K562 (cell line): Measurements from ENCODE around the gene F2RL1. TPM values are rescaled to one million over a fixed set of nuclear protein-coding genes. Genes with fewer than 3 reads are reported as not detected.
A peak's percentile ranks its signal among the peaks of the same experiment; 100 is the strongest.

Experiments
- ATF3 ChIP-seq, 2 experiments: fragments of 450-650 bp in 1 of 2; sonication (generic) in 1 of 2; formaldehyde crosslinking in 1 of 2; IDR thresholded peaks in 1 of 2; conservative IDR thresholded peaks in 1 of 2; 2 replicates each; pipeline versions ENCODE4 v1.6.1 to v1.8.1; 2016 to 2023; ENCODE audit warnings: mild to moderate bottlenecking in 2 of 2, moderate library complexity in 2 of 2, inconsistent platforms in 1 of 2, missing genetic modification reagents in 1 of 2
- E2F1 ChIP-seq: sonication (generic); formaldehyde crosslinking; IDR thresholded peaks from 2 replicates; pipeline ENCODE4 v1.8.1; 2023; ENCODE audit warnings: mild to moderate bottlenecking, missing genetic modification reagents, moderate library complexity
- KLF10 ChIP-seq: fragments of 250-450 bp; sonication (Bioruptor Pico); IDR thresholded peaks from 2 replicates; pipeline ENCODE4 v1.6.1; 2021; ENCODE audit warnings: matching md5 sums
- NFE2 ChIP-seq: IDR thresholded peaks from 2 replicates; pipeline ENCODE4 v1.6.1; 2014; ENCODE audit warnings: antibody characterized with exemption, low read depth
- NFYB ChIP-seq: IDR thresholded peaks from 2 replicates; pipeline ENCODE4 v1.6.1; 2011; ENCODE audit warnings: mild to moderate bottlenecking, moderate library complexity; ENCODE audit not compliant: insufficient read length; ENCODE audit errors: extremely low read depth
- PHF21A ChIP-seq: fragments of 450-650 bp; IDR thresholded peaks from 2 replicates; pipeline ENCODE4 v1.6.1; 2017; ENCODE audit warnings: low read depth, borderline replicate concordance
- PHF8 ChIP-seq: fragments of 200-600 bp; sonication (generic); IDR thresholded peaks from 2 replicates; pipeline ENCODE4 v1.6.1; 2012; ENCODE audit warnings: mixed run types, mild to moderate bottlenecking, inconsistent platforms, low read length, moderate library complexity, borderline replicate concordance
- RBM25 ChIP-seq: fragments of 200-400 bp; formaldehyde crosslinking; IDR thresholded peaks from 2 replicates; pipeline ENCODE4 v1.6.1; 2018; ENCODE audit warnings: low read length, low read depth, moderate library complexity; ENCODE audit not compliant: severe bottlenecking
- SPI1 ChIP-seq: IDR thresholded peaks from 2 replicates; pipeline ENCODE4 v1.6.1; 2011; ENCODE audit warnings: low read depth, low read length, control low read depth, borderline replicate concordance
- SRSF1 ChIP-seq: fragments of 200-400 bp; formaldehyde crosslinking; IDR thresholded peaks from 2 replicates; pipeline ENCODE4 v1.6.1; 2017; ENCODE audit warnings: mild to moderate bottlenecking, low read depth, low read length, moderate library complexity
- ZBTB1 ChIP-seq: sonication (generic); formaldehyde crosslinking; IDR thresholded peaks from 2 replicates; pipeline ENCODE4 v1.8.1; 2023; ENCODE audit warnings: missing genetic modification reagents, low read depth, mild to moderate bottlenecking, borderline replicate concordance
- ZBTB40 ChIP-seq, 2 experiments: fragments of 450-650 bp in 1 of 2; sonication (generic) in 1 of 2; formaldehyde crosslinking in 1 of 2; IDR thresholded peaks; 2 replicates each; pipeline versions ENCODE4 v1.7.1 to v1.9.0; 2016 to 2022; ENCODE audit warnings: inconsistent platforms in 1 of 2, mild to moderate bottlenecking in 1 of 2, missing genetic modification reagents in 1 of 2
- ZNF408 ChIP-seq: fragments of 250-450 bp; sonication (Bioruptor Pico); IDR thresholded peaks from 2 replicates; pipeline ENCODE4 v1.4.0; 2020; ENCODE audit warnings: low read depth, mild to moderate bottlenecking, moderate library complexity
- ZNF668 ChIP-seq: fragments of 250-450 bp; sonication (Bioruptor Pico); IDR thresholded peaks from 2 replicates; pipeline ENCODE4 v1.8.0; 2022; ENCODE audit warnings: mild to moderate bottlenecking, inconsistent platforms
- ZNF76 ChIP-seq: fragments of 250-450 bp; sonication (Bioruptor Pico); IDR thresholded peaks from 2 replicates; pipeline ENCODE4 v1.4.0; 2020; ENCODE audit warnings: mild to moderate bottlenecking, moderate library complexity, borderline replicate concordance
- polyA plus RNA-seq, 8 experiments: library from polyadenylated mRNA; depleted of rRNA in 4 of 8; stranded (reverse) in 5 of 8; unstranded in 3 of 8; fragments of >200 nt; fragmentation: Nextera tagmentation in 2 of 8; fragmentation: Illumina TruSeq in 1 of 8; extraction: Ambion mirVana in 2 of 8; extraction: Trizol in 1 of 8; gene quantifications; 2 replicates each; pipeline versions ENCODE4 v1.2.1 to v1.2.3, GENCODE V29; 2011 to 2014; ENCODE audit warnings: inconsistent platforms in 1 of 8, missing spikeins in 1 of 8
- total RNA-seq, 7 experiments: library from RNA; depleted of rRNA in 6 of 7; stranded (reverse); fragments of >200 nt in 6 of 7; fragmentation: Illumina TruSeq in 2 of 7; extraction: Trizol in 2 of 7; gene quantifications; 2 replicates each; pipeline versions ENCODE4 v1.2.1 to v1.2.3, GENCODE V29; 2011 to 2021; ENCODE audit warnings: low replicate concordance in 1 of 7

Gene F2RL1
- total and polyA plus RNA-seq, 9 of the 15 experiments (the other 6 are each of a cell fraction or from before 2014, with no cell fraction given): 0.03 to 0.50 (median 0.27) TPM; not detected in 6

- TF ChIP-seq ZBTB40 (IDR thresholded peaks at IDR 0.05) (no peak), ZBTB40 (CRISPR knock-in tag; IDR thresholded peaks at IDR 0.05) (no peak), NFE2 (no peak), PHF8 (no peak), E2F1 (CRISPR knock-in tag) (no peak), SRSF1 (no peak), KLF10 (CRISPR knock-in tag) (no peak), ZNF668 (CRISPR knock-in tag) (no peak), SPI1 (0 out of 2 replicates have a peak, but pooled peaks have one; percentile 1), ZNF76 (no peak), ATF3 (IDR thresholded peaks at IDR 0.05) (peak; percentile 79), ATF3 (CRISPR knock-in tag; conservative IDR thresholded peaks at IDR 0.05) (no peak), ZBTB1 (no peak), RBM25 (no peak), NFYB (no peak), ZNF408 (no peak), PHF21A (no peak)
- TF ChIP-seq, all 486 proteins: peak for 5
These were observed 24.0 kb upstream of the F2RL1 start (continued) for GRCh38 chr5:76794871-76795270.
